ENCODE results near the gene IL7R.

IL7R gene

GRCh38 chr5:35820735-35821134 lies 36.0 kb upstream of the IL7R start:
- peak overlapping the region; percentile 59 for H3K27ac ChIP-seq (replicated peaks)
- no peak for TF ChIP-seq GABPA (IDR thresholded peaks at IDR 0.05; ENCODE audit: low read depth)
- TF ChIP-seq SPI1 (IDR thresholded peaks at IDR 0.05; ENCODE audit: borderline replicate concordance, low read depth), result peak; percentile 34; the same call in 1 of the 2 replicates
- H3K4me3 ChIP-seq (replicated peaks; ENCODE audit: insufficient read depth, low read length), result no peak overlapping the region
- peak; percentile 26 to 56 for DNase-seq (ENCODE audit: low read depth in 1 of 2, low spot score in 1 of 2)
- H3K27me3 ChIP-seq (ENCODE audit: insufficient read depth, poor library complexity, severe bottlenecking), result no peaks in the 10 kb centered on the region

GRCh38 chr5:35821513-35821912 lies 35.2 kb upstream of the IL7R start:
- H3K27me3 ChIP-seq (ENCODE audit: insufficient read depth, poor library complexity, severe bottlenecking), result no peaks in the 10 kb centered on the region
- TF ChIP-seq REST (IDR thresholded peaks at IDR 0.05; ENCODE audit: insufficient replicate concordance, low read depth) (no peak), GABPA (IDR thresholded peaks at IDR 0.05; ENCODE audit: low read depth) (no peak), POLR2AphosphoS5 (IDR thresholded peaks at IDR 0.05; ENCODE audit: low read depth) (no peak), SPI1 (IDR thresholded peaks at IDR 0.05; ENCODE audit: borderline replicate concordance, low read depth) (no peak), CTCF (IDR thresholded peaks at IDR 0.05; ENCODE audit: insufficient read depth, low read length) (no peak)
- peak overlapping the region; percentile 59; the same call in 1 of the 2 replicates for H3K27ac ChIP-seq (replicated peaks)
- no peak for DNase-seq (ENCODE audit: low read depth in 1 of 2, low spot score in 1 of 2)
- H3K4me3 ChIP-seq (replicated peaks; ENCODE audit: insufficient read depth, low read length), result no peak overlapping the region

GRCh38 chr5:35822511-35822910 lies 34.2 kb upstream of the IL7R start:
- no peaks in the 10 kb centered on the region for H3K27me3 ChIP-seq (ENCODE audit: insufficient read depth, poor library complexity, severe bottlenecking)
- no peak for DNase-seq (ENCODE audit: low read depth in 1 of 2, low spot score in 1 of 2)
- H3K4me3 ChIP-seq (replicated peaks; ENCODE audit: insufficient read depth, low read length), result no peak overlapping the region
- TF ChIP-seq GABPA (IDR thresholded peaks at IDR 0.05; ENCODE audit: low read depth) (no peak), SPI1 (IDR thresholded peaks at IDR 0.05; ENCODE audit: borderline replicate concordance, low read depth) (no peak), REST (IDR thresholded peaks at IDR 0.05; ENCODE audit: insufficient replicate concordance, low read depth) (no peak), POLR2AphosphoS5 (IDR thresholded peaks at IDR 0.05; ENCODE audit: low read depth) (no peak), CTCF (IDR thresholded peaks at IDR 0.05; ENCODE audit: insufficient read depth, low read length) (no peak)
- no peak overlapping the region for H3K27ac ChIP-seq (replicated peaks)

GRCh38 chr5:35823347-35824098 lies 33.2 kb upstream of the IL7R start:
- Histone ChIP-seq H3K4me3 (replicated peaks; ENCODE audit: insufficient read depth, low read length) (no peak overlapping the region), H3K27ac (replicated peaks) (no peak overlapping the region), H3K27me3 (ENCODE audit: insufficient read depth, poor library complexity, severe bottlenecking) (no peaks in the 10 kb centered on the region)
- TF ChIP-seq GABPA (IDR thresholded peaks at IDR 0.05; ENCODE audit: low read depth) (no peak), POLR2AphosphoS5 (IDR thresholded peaks at IDR 0.05; ENCODE audit: low read depth) (no peak), REST (IDR thresholded peaks at IDR 0.05; ENCODE audit: insufficient replicate concordance, low read depth) (no peak), CTCF (IDR thresholded peaks at IDR 0.05; ENCODE audit: insufficient read depth, low read length) (no peak), SPI1 (IDR thresholded peaks at IDR 0.05; ENCODE audit: borderline replicate concordance, low read depth) (no peak)
- no peak for DNase-seq (ENCODE audit: low read depth in 1 of 2, low spot score in 1 of 2)

Measured in HL-60 (cell line).